PC-3 (cell line): Measurements from ENCODE around the gene ASMTL. TPM values are rescaled to one million over a fixed set of nuclear protein-coding genes. Genes with fewer than 3 reads are reported as not detected.

Source experiments
- ATAC-seq: fragments of 200-7000 bp; cut with Tn5 transposase; 2 replicates; pipeline ENCODE4 v1.9.1; 2020; ENCODE audit warnings: mild to moderate bottlenecking, moderate library complexity
- BruUV-seq: library from RNA; stranded (reverse); fragments of 400-500 nt; replicated peaks from 2 replicates; lab custom pipeline; 2021; lab: Mats Ljungman, UMichigan
- CTCF ChIA-PET: fragments of 300-600 bp; sonication (Branson Sonifier 250); formaldehyde crosslinking; loops from one replicate; lab custom pipeline; 2022; ENCODE audit warnings: antibody characterized with exemption; lab: Charles Lee
- POLR2A ChIA-PET: fragments of 300-600 bp; sonication (Branson Sonifier 250); formaldehyde crosslinking; loops from one replicate; lab custom pipeline; 2022; ENCODE audit warnings: antibody characterized with exemption; ENCODE audit not compliant: unreplicated experiment; lab: Charles Lee
- DNase-seq: peaks from one replicate; pipeline ENCODE4 v3.0.0-alpha.2; 2015
- H2AFZ ChIP-seq: fragments of 300-600 bp; sonication (generic); 2 replicates; pipeline ENCODE4 v1.6.0; 2016; ENCODE audit warnings: antibody characterized with exemption, low read length
- H3F3A ChIP-seq: fragments of 300-600 bp; sonication (generic); one replicate; pipeline ENCODE4 v1.6.0; 2017; ENCODE audit warnings: antibody characterized with exemption, low read length, control low read depth, mild to moderate bottlenecking; ENCODE audit not compliant: unreplicated experiment
- H3K27ac ChIP-seq: fragments of 300-600 bp; sonication (generic); 2 replicates; pipeline ENCODE4 v1.5.1; 2016; ENCODE audit warnings: mild to moderate bottlenecking, low read length
- H3K27me3 ChIP-seq: fragments of 300-600 bp; sonication (generic); 2 replicates; pipeline ENCODE4 v1.6.1; 2016; ENCODE audit warnings: low read length, mixed read lengths
- H3K36me3 ChIP-seq: fragments of 300-600 bp; sonication (generic); 2 replicates; pipeline ENCODE4 v1.6.1; 2016; ENCODE audit warnings: low read depth, mixed run types, low read length, mixed read lengths
- H3K4me1 ChIP-seq: fragments of 300-600 bp; sonication (generic); 2 replicates; pipeline ENCODE4 v1.5.1; 2016; ENCODE audit warnings: low read length; ENCODE audit not compliant: insufficient read depth
- H3K4me2 ChIP-seq: fragments of 300-600 bp; sonication (generic); 2 replicates; pipeline ENCODE4 v1.6.0; 2016; ENCODE audit warnings: low read length
- H3K4me3 ChIP-seq: fragments of 300-600 bp; sonication (generic); 2 replicates; pipeline ENCODE4 v1.5.1; 2016; ENCODE audit warnings: mild to moderate bottlenecking, low read length, mixed read lengths
- H3K79me2 ChIP-seq: fragments of 300-600 bp; sonication (generic); 2 replicates; pipeline ENCODE4 v1.6.1; 2017; ENCODE audit warnings: low read length, mixed read lengths
- H3K9ac ChIP-seq: fragments of 300-600 bp; sonication (generic); 2 replicates; pipeline ENCODE4 v1.6.0; 2016; ENCODE audit warnings: mild to moderate bottlenecking, low read length
- H3K9me2 ChIP-seq: fragments of 300-600 bp; sonication (generic); replicated peaks from 2 replicates; pipeline ENCODE4 v1.6.1; 2016; ENCODE audit warnings: mixed run types, low read length, mixed read lengths
- H3K9me3 ChIP-seq: fragments of 300-600 bp; sonication (generic); 2 replicates; pipeline ENCODE4 v1.6.1; 2016; ENCODE audit warnings: low read length, mixed read lengths
- H4K20me1 ChIP-seq: fragments of 300-600 bp; sonication (generic); 2 replicates; pipeline ENCODE4 v1.6.1; 2016; ENCODE audit warnings: low read length, mixed read lengths
- CTCF ChIP-seq: fragments of 300-600 bp; sonication (generic); conservative IDR thresholded peaks from 2 replicates; pipeline ENCODE4 v1.5.1; 2017; ENCODE audit warnings: antibody characterized with exemption, low read depth, mild to moderate bottlenecking, low read length
- EZH2 ChIP-seq: fragments of 300-600 bp; sonication (generic); IDR thresholded peaks from one replicate; pipeline ENCODE4 v1.6.1; 2017; ENCODE audit warnings: antibody characterized with exemption, mild to moderate bottlenecking, low read length; ENCODE audit not compliant: unreplicated experiment
- EZH2phosphoT487 ChIP-seq: fragments of 300-600 bp; sonication (generic); IDR thresholded peaks from 2 replicates; pipeline ENCODE4 v1.6.1; 2018; ENCODE audit warnings: mild to moderate bottlenecking, antibody characterized with exemption, low read length, borderline replicate concordance
- intact Hi-C: fragments of 100-400 bp; cut with micrococcal nuclease; formaldehyde crosslinking; loops from 2 replicates; pipeline ENCODE4 v1.9.0; 2023
- total RNA-seq: library from RNA; depleted of rRNA; stranded (reverse); fragments of >200 nt; gene quantifications from 2 replicates; pipeline ENCODE4 v1.2.3, GENCODE V29; 2014

Gene ASMTL
- total RNA-seq, 1 experiment from 2014 or later: 6.7 TPM

GRCh38 chrX:1477801-1478458 lies 25.2 kb upstream of the ASMTL start:
- DNase-seq: no peak
- ChIA-PET CTCF (no interaction called here), POLR2A (no interaction called here)
- no peaks in the 10 kb centered on the region for H3K4me1 ChIP-seq
- no peaks in the 10 kb centered on the region for H3K9me2 ChIP-seq
- H3K27ac ChIP-seq: no peak overlapping the region
- no peaks in the 10 kb centered on the region for H3K27me3 ChIP-seq
- H3K9me3 ChIP-seq: no peaks in the 10 kb centered on the region
- H3K4me3 ChIP-seq: no peak overlapping the region
- intact Hi-C loops: no loop called here
- no peaks in the 10 kb centered on the region for H3F3A ChIP-seq
- H3K4me2 ChIP-seq: no peak overlapping the region
- H4K20me1 ChIP-seq: no peaks in the 10 kb centered on the region
- no peaks in the 10 kb centered on the region for H3K79me2 ChIP-seq
- no peak overlapping the region for H2AFZ ChIP-seq
- H3K36me3 ChIP-seq: no peaks in the 10 kb centered on the region
- no peak overlapping the region for H3K9ac ChIP-seq
- no peak for ATAC-seq
- no TSS peak for BruUV-seq
- TF ChIP-seq EZH2: no peak
- TF ChIP-seq EZH2phosphoT487: no peak
- no peak for TF ChIP-seq CTCF

- no peak overlapping the region for H2AFZ ChIP-seq
- intact Hi-C loops: no loop called here
- no peaks in the 10 kb centered on the region for H3K36me3 ChIP-seq
- DNase-seq (no peak), ATAC-seq (no peak)
- no peaks in the 10 kb centered on the region for H3K4me1 ChIP-seq
- ChIA-PET CTCF (no interaction called here), POLR2A (no interaction called here)
- no peak overlapping the region for H3K27ac ChIP-seq
- H3K4me2 ChIP-seq: no peak overlapping the region
- no peaks in the 10 kb centered on the region for H3K9me3 ChIP-seq
- no TSS peak for BruUV-seq
- H3F3A ChIP-seq: no peaks in the 10 kb centered on the region
- no peaks in the 10 kb centered on the region for H4K20me1 ChIP-seq
- H3K9me2 ChIP-seq: no peaks in the 10 kb centered on the region
- H3K4me3 ChIP-seq: no peak overlapping the region
- H3K9ac ChIP-seq: no peak overlapping the region
- no peaks in the 10 kb centered on the region for H3K27me3 ChIP-seq
- TF ChIP-seq EZH2phosphoT487: no peak
- no peak for TF ChIP-seq CTCF
- TF ChIP-seq EZH2: no peak
- no peaks in the 10 kb centered on the region for H3K79me2 ChIP-seq
Measured at GRCh38 chrX:1477229-1477628, 24.5 kb upstream of the ASMTL start.

GRCh38 chrX:1476682-1477081 lies 24.0 kb upstream of the ASMTL start:
- intact Hi-C loops: no loop called here
- H3K36me3 ChIP-seq: no peaks in the 10 kb centered on the region
- no peak overlapping the region for H3K4me2 ChIP-seq
- no peaks in the 10 kb centered on the region for H4K20me1 ChIP-seq
- ATAC-seq (no peak), DNase-seq (no peak)
- H3K27ac ChIP-seq: no peak overlapping the region
- H3K9me2 ChIP-seq: no peaks in the 10 kb centered on the region
- H3K9ac ChIP-seq: no peak overlapping the region
- H3F3A ChIP-seq: no peaks in the 10 kb centered on the region
- no peak overlapping the region for H3K4me3 ChIP-seq
- no peaks in the 10 kb centered on the region for H3K4me1 ChIP-seq
- BruUV-seq: no TSS peak
- ChIA-PET POLR2A (no interaction called here), CTCF (no interaction called here)
- H2AFZ ChIP-seq: no peak overlapping the region
- no peaks in the 10 kb centered on the region for H3K79me2 ChIP-seq
- TF ChIP-seq CTCF (no peak), EZH2phosphoT487 (no peak), EZH2 (no peak)
- H3K27me3 ChIP-seq: no peaks in the 10 kb centered on the region
- no peaks in the 10 kb centered on the region for H3K9me3 ChIP-seq
